Measurements from ENCODE around the gene METTL16. TPM values are rescaled to one million over a fixed set of nuclear protein-coding genes. Genes with fewer than 3 reads are reported as not detected.

Gene METTL16
- total RNA-seq, 1 donor from 2014 or later = 13.6 TPM

DNA sequence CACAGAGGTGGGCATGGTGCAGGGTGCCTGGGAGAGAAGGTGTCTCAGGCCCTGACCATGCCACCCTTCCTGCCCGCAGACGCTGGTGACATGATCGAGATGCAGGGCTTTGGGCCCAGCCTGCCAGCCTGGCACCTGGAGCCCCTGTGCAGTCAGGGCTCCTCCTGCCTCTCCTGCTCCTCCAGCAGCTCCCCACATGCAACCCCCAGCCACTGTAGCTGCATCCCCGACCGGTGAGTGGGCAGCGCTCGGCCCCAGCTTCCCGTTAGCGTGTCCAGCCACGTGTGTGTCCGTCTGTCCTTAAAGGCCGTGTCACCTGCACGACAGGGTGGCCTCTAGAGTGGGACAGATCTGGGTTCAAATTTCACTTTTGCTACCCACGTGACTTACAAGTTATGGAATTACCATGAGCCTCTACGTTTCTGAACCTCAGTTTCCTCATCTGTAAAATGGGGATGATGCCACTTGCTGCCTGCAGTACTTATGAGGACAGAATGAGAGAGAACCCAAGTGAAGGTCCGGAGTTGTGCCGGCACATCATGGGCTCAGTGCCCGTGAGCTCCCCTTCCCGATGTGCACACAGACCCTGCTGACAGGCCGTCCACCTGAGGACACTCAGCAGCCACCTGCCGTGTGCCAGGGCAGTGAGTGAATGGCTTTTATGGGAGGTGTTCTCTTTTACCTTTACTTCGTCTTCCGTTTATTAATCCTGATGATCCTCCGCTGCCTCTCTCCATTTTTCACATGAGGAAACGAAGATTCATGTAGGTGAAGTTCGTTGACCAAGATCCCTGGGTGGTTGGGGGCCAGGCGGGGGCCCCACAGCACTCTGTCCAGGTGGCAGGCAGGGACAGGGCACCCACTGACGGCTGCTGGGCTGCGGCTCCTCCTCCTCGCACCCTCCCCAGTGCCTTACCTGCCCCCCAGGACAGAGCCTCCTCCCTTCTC is 140.2 kb downstream of the METTL16 start:
- Histone ChIP-seq H3K36me3 (ENCODE audit: control insufficient read depth in 3 of 3, insufficient read depth in 3 of 3, low read length in 3 of 3) (peaks cover 23 to 54% (median 43%) of the 10 kb centered on the region in 3 donors), H3K27ac (ENCODE audit: low read depth, low read length) (no peak overlapping the region), H3K4me1 (ENCODE audit: control insufficient read depth in 3 of 3, insufficient read depth in 3 of 3, low read length in 3 of 3) (peaks cover 2 to 5% (median 4%) of the 10 kb centered on the region in 3 donors), H3K9ac (ENCODE audit: low read depth in 1 of 3, low read length in 3 of 3) (no peak overlapping the region), H3K27me3 (ENCODE audit: control insufficient read depth in 3 of 3, insufficient read depth in 3 of 3, low read length in 3 of 3) (no peaks in the 10 kb centered on the region), H3K4me3 (ENCODE audit: low read length in 3 of 3) (no peak overlapping the region), H3K9me3 (ENCODE audit: control insufficient read depth in 3 of 3, low read length in 3 of 3) (no peaks in the 10 kb centered on the region)

DNA sequence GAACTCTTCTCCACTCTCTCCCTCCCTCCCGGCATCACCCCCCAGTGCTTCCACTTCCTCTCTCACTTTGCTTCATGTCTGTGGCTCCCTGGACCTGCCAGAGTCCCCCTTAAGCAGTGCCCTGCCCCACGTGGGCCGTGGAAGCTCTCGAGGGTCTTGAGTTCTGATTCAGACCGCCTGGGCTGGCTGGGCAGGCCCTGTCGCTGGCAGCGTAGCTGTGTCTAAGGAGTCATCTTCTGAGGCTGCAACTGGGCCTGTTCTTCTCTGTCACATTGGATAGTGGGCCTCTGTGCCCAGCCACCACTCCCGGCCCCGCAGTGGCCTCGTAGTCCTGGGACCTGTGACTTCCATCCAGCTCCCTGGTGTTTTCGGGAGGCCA is 141.5 kb downstream of the METTL16 start:
- Histone ChIP-seq H3K4me1 (ENCODE audit: control insufficient read depth in 3 of 3, insufficient read depth in 3 of 3, low read length in 3 of 3) (peaks cover 3 to 7% (median 5%) of the 10 kb centered on the region in 3 donors), H3K9ac (ENCODE audit: low read depth in 1 of 3, low read length in 3 of 3) (no peak overlapping the region), H3K27ac (ENCODE audit: low read depth, low read length) (no peak overlapping the region), H3K27me3 (ENCODE audit: control insufficient read depth in 3 of 3, insufficient read depth in 3 of 3, low read length in 3 of 3) (no peaks in the 10 kb centered on the region), H3K36me3 (ENCODE audit: control insufficient read depth in 3 of 3, insufficient read depth in 3 of 3, low read length in 3 of 3) (peaks cover 18 to 43% (median 38%) of the 10 kb centered on the region in 3 donors), H3K9me3 (ENCODE audit: control insufficient read depth in 3 of 3, low read length in 3 of 3) (no peaks in the 10 kb centered on the region), H3K4me3 (ENCODE audit: low read length in 3 of 3) (no peak overlapping the region)

DNA sequence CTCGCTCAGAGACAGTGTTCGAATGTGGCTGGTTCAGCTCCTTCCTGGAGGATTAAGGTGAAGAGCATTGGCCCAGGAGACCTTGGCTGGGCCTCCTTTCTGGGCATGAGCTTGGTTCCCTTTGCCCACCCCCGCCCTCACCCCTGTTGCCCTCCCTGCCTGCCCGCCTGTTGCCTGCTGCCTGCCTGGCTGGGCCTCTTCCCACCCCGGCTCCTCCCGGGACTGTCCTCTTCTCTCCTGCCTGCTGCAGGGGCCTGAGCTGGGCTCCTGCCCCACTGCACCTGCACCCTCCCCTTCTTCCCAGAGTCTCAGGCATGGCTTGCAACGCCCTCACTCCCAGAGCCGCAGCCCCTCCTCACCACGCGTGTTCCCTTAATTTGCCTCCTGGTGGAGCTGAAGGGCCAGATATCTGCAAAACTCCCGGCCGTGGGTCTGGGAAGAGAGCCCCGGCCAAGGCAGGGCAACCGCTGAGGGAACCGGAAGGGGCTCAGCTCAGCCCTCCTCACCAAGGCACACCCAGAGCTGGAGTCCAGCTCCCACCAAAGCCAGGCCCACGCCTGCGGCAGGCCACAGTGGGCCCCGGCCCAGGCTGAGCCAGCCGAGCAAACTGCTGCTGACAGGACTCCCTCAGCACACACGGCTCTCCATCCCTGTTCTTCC is 142.0 kb downstream of the METTL16 start:
- H3K36me3 ChIP-seq (ENCODE audit: control insufficient read depth in 3 of 3, insufficient read depth in 3 of 3, low read length in 3 of 3) = peaks cover 18 to 40% (median 38%) of the 10 kb centered on the region in 3 donors
- H3K27me3 ChIP-seq (ENCODE audit: control insufficient read depth in 3 of 3, insufficient read depth in 3 of 3, low read length in 3 of 3) = no peaks in the 10 kb centered on the region
- H3K9ac ChIP-seq (ENCODE audit: low read depth in 1 of 3, low read length in 3 of 3) = no peak overlapping the region
- H3K9me3 ChIP-seq (ENCODE audit: control insufficient read depth in 3 of 3, low read length in 3 of 3) = no peaks in the 10 kb centered on the region
- H3K27ac ChIP-seq (ENCODE audit: low read depth, low read length) = no peak overlapping the region
- H3K4me1 ChIP-seq (ENCODE audit: control insufficient read depth in 3 of 3, insufficient read depth in 3 of 3, low read length in 3 of 3) = peaks cover 8 to 13% (median 10%) of the 10 kb centered on the region in 3 donors
- H3K4me3 ChIP-seq (ENCODE audit: low read length in 3 of 3) = no peak overlapping the region

DNA sequence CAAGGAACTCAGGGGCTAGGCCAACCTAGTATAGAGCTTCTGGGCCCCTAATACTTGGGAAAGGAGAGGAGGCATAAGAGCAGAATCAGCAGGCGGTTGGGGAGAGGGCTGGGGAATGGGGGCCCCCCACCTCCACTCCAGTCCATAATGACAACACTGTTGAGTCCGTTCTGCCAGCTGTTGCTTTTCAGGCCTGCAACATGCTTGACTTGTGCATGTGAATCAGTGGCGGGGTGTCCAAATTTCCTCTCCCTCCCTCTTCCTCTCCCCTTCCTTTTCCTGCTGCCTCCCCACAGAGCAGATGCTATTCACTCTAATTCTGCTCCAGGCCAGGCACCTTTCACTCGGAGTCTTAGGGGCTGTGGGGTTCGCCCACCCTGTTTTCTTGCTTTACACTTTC is 142.6 kb downstream of the METTL16 start:
- Histone ChIP-seq H3K9ac (ENCODE audit: low read depth in 1 of 3, low read length in 3 of 3) (peak overlapping the region in 1 of 3 donors; percentile 8), H3K27me3 (ENCODE audit: control insufficient read depth in 3 of 3, insufficient read depth in 3 of 3, low read length in 3 of 3) (no peaks in the 10 kb centered on the region), H3K4me3 (ENCODE audit: low read length in 3 of 3) (no peak overlapping the region), H3K9me3 (ENCODE audit: control insufficient read depth in 3 of 3, low read length in 3 of 3) (no peaks in the 10 kb centered on the region), H3K36me3 (ENCODE audit: control insufficient read depth in 3 of 3, insufficient read depth in 3 of 3, low read length in 3 of 3) (peaks cover 18 to 39% (median 38%) of the 10 kb centered on the region in 3 donors), H3K27ac (ENCODE audit: low read depth, low read length) (no peak overlapping the region), H3K4me1 (ENCODE audit: control insufficient read depth in 3 of 3, insufficient read depth in 3 of 3, low read length in 3 of 3) (peaks cover 15 to 19% (median 17%) of the 10 kb centered on the region in 3 donors)

DNA sequence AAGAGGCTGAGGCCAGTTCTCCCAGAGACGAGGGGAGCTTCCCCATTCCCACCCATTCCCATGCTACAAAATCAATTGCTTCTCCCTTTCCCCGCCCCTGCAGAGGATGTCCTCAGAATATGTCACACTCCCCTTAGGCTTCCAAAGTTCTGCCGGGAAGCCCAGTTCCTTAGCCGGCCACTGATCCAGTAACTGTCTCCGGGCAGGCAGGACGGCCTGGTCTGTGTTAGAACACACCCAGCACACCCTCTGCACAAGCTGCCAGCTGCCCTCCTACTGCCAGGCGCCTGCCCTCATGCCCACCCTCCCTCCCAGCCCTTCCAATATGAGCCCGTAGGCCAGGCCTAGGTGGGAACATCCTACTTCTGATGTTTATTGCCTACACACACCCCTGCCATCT is 143.3 kb downstream of the METTL16 start:
- Histone ChIP-seq H3K27ac (ENCODE audit: low read depth, low read length) (no peak overlapping the region), H3K9ac (ENCODE audit: low read depth in 1 of 3, low read length in 3 of 3) (no peak overlapping the region), H3K4me1 (ENCODE audit: control insufficient read depth in 3 of 3, insufficient read depth in 3 of 3, low read length in 3 of 3) (peaks cover 22 to 26% (median 24%) of the 10 kb centered on the region in 3 donors), H3K36me3 (ENCODE audit: control insufficient read depth in 3 of 3, insufficient read depth in 3 of 3, low read length in 3 of 3) (peaks cover 14 to 34% (median 32%) of the 10 kb centered on the region in 3 donors), H3K9me3 (ENCODE audit: control insufficient read depth in 3 of 3, low read length in 3 of 3) (no peaks in the 10 kb centered on the region), H3K27me3 (ENCODE audit: control insufficient read depth in 3 of 3, insufficient read depth in 3 of 3, low read length in 3 of 3) (no peaks in the 10 kb centered on the region), H3K4me3 (ENCODE audit: low read length in 3 of 3) (no peak overlapping the region)

DNA sequence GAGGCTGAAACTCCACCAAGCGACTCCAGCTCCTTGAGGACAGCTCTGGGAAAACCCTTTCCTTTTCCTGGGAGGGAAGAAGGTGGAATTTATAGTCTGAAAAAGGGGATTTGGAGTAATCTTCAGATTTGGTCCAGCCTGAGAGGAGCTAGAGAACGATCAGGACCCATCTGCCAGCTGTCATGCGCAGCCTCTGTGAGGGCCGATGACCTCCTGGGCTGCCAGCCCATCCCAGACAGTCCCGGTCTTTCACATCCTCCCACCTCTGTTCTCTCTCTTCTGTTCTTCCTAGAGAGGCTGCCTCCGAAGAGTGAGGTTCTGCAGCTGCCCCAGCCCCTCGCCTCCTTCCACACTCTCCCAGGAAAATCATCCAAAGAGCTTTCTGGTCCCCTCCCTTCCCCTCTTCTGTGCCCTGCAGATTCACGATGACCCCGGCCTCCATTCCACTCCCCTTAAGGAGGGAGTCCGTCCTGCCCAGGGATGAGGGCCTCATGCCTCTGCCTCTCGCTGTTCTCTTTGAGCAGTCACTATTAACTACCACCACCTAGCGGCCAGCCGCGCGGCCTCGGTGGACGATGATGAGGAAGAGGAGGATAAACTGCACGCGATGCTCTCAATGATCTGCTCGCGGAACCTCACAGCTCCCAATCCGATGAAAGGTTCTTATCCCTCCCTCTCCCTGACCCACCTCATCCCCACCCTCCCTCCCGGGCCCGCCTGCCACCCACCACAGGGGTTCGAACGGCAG is 144.8 kb downstream of the METTL16 start:
- peaks cover 26 to 30% (median 29%) of the 10 kb centered on the region in 3 donors for H3K4me1 ChIP-seq (ENCODE audit: control insufficient read depth in 3 of 3, insufficient read depth in 3 of 3, low read length in 3 of 3)

More for the DNA sequence above, 144.8 kb downstream of the METTL16 start:
- Histone ChIP-seq H3K4me3 (ENCODE audit: low read length in 3 of 3) (no peak overlapping the region), H3K9me3 (ENCODE audit: control insufficient read depth in 3 of 3, low read length in 3 of 3) (no peaks in the 10 kb centered on the region), H3K27ac (ENCODE audit: low read depth, low read length) (no peak overlapping the region), H3K9ac (ENCODE audit: low read depth in 1 of 3, low read length in 3 of 3) (no peak overlapping the region), H3K36me3 (ENCODE audit: control insufficient read depth in 3 of 3, insufficient read depth in 3 of 3, low read length in 3 of 3) (peaks cover 12 to 36% (median 33%) of the 10 kb centered on the region in 3 donors), H3K27me3 (ENCODE audit: control insufficient read depth in 3 of 3, insufficient read depth in 3 of 3, low read length in 3 of 3) (no peaks in the 10 kb centered on the region)

Small RNAs within 50 kb of the gene (small RNA-seq; reads per million reads assigned to genes)
- not detected for gene AC006435.3
- not detected for gene AC006435.4
- gene AC006435.5 = not detected

Other genes starting within 250 kb of the METTL16 start
- gene SMG6, start 208.1 kb downstream of the METTL16 start, total RNA-seq = 13.6 TPM
- 17.2 TPM for gene SRR, start 207.9 kb downstream of the METTL16 start, total RNA-seq
- 26.1 TPM for gene TSR1, start 175.4 kb downstream of the METTL16 start, total RNA-seq
- gene SGSM2, start 174.4 kb downstream of the METTL16 start, total RNA-seq = 19.8 TPM
- 5.2 TPM for gene MNT, start 110.8 kb downstream of the METTL16 start, total RNA-seq
- 96.6 TPM for gene PAFAH1B1, start 81.8 kb upstream of the METTL16 start, total RNA-seq
- gene CLUH, start 199.9 kb upstream of the METTL16 start, total RNA-seq = 33.9 TPM
- gene CCDC92B, start 237.8 kb upstream of the METTL16 start, total RNA-seq = not detected